Activated CD4-positive, alpha-beta T cell treated with anti-CD3 and anti-CD28 coated beads, Interleukin-2, amount 10 ng/mL, durations not matched to agents 24 days and 14 days (primary cell): ENCODE results near the gene INPP5E. TPM values are rescaled to one million over a fixed set of nuclear protein-coding genes. Genes with fewer than 3 reads are reported as not detected.

Source experiments
- DNase-seq: peaks from one replicate; pipeline ENCODE4 v3.0.0; 2022
- H3K27ac Mint-ChIP-seq: one replicate; pipeline ENCODE4 v1.8.0; 2022; ENCODE audit warnings: mild to moderate bottlenecking, mixed read lengths
- H3K27me3 Mint-ChIP-seq: one replicate; pipeline ENCODE4 v1.8.0; 2022; ENCODE audit warnings: mixed read lengths
- H3K36me3 Mint-ChIP-seq: one replicate; pipeline ENCODE4 v1.8.0; 2022; ENCODE audit warnings: low read depth, mild to moderate bottlenecking, mixed read lengths
- H3K4me1 Mint-ChIP-seq: one replicate; pipeline ENCODE4 v1.8.0; 2021; ENCODE audit warnings: mixed read lengths
- H3K4me3 Mint-ChIP-seq: one replicate; pipeline ENCODE4 v1.8.0; 2022; ENCODE audit warnings: mild to moderate bottlenecking, moderate library complexity, mixed read lengths
- H3K9me3 Mint-ChIP-seq: one replicate; pipeline ENCODE4 v1.8.0; 2021; ENCODE audit warnings: mixed read lengths
- intact Hi-C: fragments of 100-400 bp; cut with micrococcal nuclease; formaldehyde crosslinking; loops from one replicate; pipeline ENCODE4 v1.15.1; 2023
- total RNA-seq: library from RNA; stranded (reverse); gene quantifications from 2 replicates; pipeline ENCODE4 v1.2.3, GENCODE V29; 2022

The INPP5E gene
- total RNA-seq, 1 donor from 2014 or later: 20.6 TPM

DNA sequence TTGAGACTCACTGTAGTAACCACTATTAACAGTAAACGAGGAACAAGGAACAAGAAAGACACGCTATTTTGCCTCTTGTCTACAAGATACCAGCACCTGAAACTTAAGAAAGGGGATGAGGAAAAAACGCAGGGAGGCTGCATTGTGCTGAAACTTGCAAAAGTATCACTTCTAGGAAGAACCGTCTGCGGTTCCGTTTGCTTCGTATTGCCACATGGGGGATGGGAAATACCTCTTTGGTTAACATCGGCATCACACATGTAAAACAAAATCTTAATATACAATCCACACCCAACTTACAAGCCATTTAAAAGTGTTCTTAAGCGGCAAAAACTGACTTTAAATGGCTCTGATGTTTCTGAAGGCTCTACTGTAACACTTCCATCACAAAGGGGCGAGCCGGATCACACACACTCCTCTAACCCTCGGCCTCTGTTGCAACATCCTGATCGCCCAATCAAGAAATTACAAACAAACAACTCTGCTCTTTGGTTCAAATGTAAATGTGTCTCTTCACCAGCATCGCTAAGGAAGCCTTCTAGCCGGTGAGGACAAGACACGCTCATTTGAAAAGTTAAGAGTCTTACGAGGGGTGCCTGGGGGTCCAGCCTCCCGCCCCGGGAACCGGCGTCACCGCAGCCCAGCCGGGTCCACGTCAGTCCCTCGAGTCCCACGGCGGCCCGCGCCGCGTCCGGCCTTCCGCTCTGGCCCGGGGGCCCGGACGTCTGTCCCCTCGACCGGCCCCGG is 42.6 kb upstream of the INPP5E start:
- H3K27me3 Mint-ChIP-seq: peaks cover 2% of the 10 kb centered on the region
- H3K4me1 Mint-ChIP-seq: peaks cover 20% of the 10 kb centered on the region
- intact Hi-C loops: loop anchor here (2.0 to 5.0 kb wide), 3 partner anchors 80 to 970 kb away; partner anchors contain the start of genes QSOX2 and SNAPC4
- H3K27ac Mint-ChIP-seq: peak overlapping the region; percentile 82
- peaks cover 24% of the 10 kb centered on the region for H3K36me3 Mint-ChIP-seq
- no peaks in the 10 kb centered on the region for H3K9me3 Mint-ChIP-seq
- DNase-seq: peak; percentile 84
- H3K4me3 Mint-ChIP-seq: peak overlapping the region; percentile 94

DNA sequence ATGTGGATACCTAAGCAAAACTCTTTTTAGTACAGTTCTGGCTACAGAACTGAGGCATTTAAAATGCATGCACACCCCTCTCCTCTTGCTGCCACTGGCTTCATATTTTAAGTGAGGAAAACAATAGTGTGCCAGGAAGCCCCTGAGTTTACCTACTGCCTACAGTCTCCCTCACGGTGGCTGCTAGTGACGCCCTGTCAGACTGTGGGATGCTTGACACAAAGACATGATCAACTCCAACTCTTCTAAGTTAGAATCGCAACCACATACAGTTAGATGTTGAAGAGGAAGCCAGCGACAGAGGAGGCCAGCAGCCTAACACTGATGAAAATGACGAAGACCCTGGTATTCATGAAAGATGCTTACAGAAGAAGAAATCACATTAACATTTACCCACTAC is 41.9 kb upstream of the INPP5E start:
- Mint-ChIP-seq H3K36me3 (peaks cover 27% of the 10 kb centered on the region), H3K4me3 (peak overlapping the region; percentile 94), H3K27me3 (peaks cover 2% of the 10 kb centered on the region), H3K9me3 (no peaks in the 10 kb centered on the region), H3K4me1 (peaks cover 20% of the 10 kb centered on the region), H3K27ac (peak overlapping the region; percentile 82)
- peak; percentile 66 for DNase-seq
- intact Hi-C loops: loop anchor here (5.0 kb wide), 2 partner anchors 79 to 971 kb away; partner anchors contain the start of gene SNAPC4

DNA sequence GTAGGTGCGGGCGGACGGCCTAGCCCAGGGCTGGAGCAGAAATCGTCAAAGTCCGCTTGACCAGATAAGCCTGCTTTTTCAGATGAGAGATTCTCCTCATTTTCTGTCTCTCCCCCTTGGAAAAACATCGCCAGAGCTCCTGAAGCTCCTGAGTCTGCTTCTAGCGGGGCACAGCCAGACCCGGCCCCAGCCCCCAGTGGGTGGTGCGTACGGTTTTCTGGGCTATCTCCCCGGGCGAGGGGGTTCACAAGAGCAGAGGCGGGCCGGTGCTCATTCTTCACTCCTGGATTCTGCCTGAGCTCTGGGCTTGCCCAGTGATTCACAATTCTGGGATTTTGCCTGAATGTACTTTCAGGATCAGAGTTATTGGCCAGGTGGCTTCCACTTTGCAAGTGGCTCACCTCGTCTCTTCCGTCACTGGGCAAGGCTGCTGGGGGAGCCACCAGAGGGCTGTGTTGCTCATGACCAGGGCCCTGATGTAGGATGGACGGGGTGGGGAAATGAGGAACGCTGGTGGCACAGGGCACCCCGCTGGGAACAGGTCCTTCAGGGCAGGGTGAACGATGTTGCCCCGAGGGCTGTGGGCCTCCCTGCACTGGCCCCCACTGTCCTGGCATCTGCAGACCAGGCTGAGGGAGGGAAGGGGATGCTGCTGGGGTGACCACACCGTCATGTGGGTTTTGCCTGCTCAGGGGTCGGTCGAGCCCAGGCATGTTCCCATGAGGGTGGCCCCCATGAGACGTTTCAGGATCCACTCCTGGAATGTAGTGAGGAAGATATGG is 36.9 kb upstream of the INPP5E start:
- no peak for DNase-seq
- H3K36me3 Mint-ChIP-seq: peaks cover 42% of the 10 kb centered on the region
- no peaks in the 10 kb centered on the region for H3K9me3 Mint-ChIP-seq
- intact Hi-C loops: no loop called here
- no peak overlapping the region for H3K27ac Mint-ChIP-seq
- no peak overlapping the region for H3K4me3 Mint-ChIP-seq
- no peaks in the 10 kb centered on the region for H3K27me3 Mint-ChIP-seq
- H3K4me1 Mint-ChIP-seq: peaks cover 13% of the 10 kb centered on the region

DNA sequence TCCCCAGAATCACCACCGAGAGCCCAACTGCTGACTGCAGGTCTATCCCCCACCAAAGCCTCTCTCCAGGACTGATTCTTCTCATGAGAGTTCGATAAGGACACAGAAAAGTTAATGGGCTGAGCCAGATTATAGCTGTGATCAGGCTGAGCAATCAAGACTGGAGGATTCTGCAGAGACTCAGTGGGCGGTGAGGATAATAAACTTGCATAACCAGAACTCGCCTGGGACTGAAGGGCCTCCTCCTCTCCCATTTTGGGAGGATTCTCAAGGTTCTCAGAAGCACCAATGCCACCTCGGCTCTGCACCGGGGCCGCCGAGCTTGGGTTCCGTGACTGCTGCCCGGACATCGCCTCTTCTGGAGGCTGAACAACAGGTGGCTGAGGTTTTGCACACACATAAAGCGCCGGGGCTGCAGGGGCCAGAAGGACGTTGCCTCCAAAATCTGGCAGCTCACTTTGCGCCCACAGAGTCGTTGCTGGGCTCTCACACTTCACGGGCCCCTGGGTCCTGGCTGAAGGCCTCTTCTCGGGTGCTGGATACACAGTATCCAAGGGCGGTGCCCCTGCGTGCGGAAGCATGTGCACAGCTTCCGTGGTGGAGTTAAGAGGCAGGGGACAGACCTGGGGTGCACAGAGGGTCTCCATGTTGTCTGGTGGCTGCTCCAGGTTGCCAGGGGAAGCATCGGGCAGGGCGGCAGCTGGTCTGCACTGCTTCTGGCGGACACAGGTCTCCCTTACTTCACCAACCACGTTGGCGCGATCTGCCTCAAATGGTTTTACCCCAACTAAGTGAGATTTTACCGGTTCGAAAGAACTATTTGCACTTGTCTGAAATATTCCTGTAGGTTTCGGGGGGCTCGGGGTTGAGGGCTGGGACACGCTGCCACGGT is 35.6 kb upstream of the INPP5E start:
- no peak overlapping the region for H3K27ac Mint-ChIP-seq
- peaks cover 8% of the 10 kb centered on the region for H3K4me1 Mint-ChIP-seq
- no peak for DNase-seq
- H3K4me3 Mint-ChIP-seq: no peak overlapping the region
- peaks cover 45% of the 10 kb centered on the region for H3K36me3 Mint-ChIP-seq
- no peaks in the 10 kb centered on the region for H3K9me3 Mint-ChIP-seq
- intact Hi-C loops: no loop called here
- no peaks in the 10 kb centered on the region for H3K27me3 Mint-ChIP-seq

DNA sequence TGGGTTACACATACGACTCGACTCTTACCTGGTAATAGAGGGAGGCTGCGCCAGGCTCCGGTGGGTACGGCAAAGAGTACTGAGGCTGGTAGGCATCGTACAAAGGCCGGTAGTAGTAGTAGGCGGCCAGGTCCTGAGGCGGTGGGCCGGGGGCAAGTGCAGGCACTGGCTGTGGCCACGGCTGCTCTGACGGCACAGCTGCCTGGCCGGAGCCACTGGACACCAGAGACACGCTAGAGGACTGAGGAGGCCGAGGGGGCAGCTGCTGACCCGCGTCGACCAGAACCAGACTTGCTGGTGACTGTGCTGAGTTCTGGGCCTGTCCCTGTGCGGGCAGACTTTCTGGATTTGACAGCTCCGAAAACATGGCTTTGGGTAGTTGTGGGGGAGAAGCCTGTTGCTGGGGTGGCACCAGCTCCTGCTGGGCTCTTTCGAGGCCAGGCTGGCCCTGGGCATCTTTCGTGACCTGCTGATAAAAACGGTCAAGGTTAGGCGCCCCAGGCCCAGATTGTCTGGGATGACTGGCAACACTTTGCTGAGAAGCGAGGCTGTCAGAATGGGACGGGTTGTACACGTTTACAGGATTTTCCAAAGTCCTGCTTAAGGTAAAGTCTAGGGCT is 34.5 kb upstream of the INPP5E start:
- no peaks in the 10 kb centered on the region for H3K9me3 Mint-ChIP-seq
- no peak overlapping the region for H3K4me3 Mint-ChIP-seq
- no peak overlapping the region for H3K27ac Mint-ChIP-seq
- intact Hi-C loops: no loop called here
- DNase-seq: no peak
- peaks cover 5% of the 10 kb centered on the region for H3K4me1 Mint-ChIP-seq
- H3K36me3 Mint-ChIP-seq: peaks cover 49% of the 10 kb centered on the region
- H3K27me3 Mint-ChIP-seq: no peaks in the 10 kb centered on the region

DNA sequence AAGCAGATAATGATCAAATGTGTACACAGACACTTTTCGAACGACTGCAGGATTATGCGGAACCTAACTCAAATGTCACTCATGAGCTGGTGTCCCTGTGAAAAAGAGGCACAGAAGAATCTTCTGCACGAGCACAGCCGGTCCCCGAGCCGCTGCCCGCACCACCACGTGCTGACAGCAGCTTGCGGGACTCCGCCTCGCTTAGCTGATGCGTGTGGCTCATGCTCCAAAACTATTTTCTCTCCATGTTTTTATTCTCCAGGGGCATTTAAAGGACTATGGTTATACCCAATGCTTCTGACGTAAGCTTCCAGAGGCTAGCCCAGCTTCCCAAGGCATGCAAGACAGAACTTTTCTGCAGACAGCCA is 33.7 kb upstream of the INPP5E start:
- intact Hi-C loops: no loop called here
- H3K4me3 Mint-ChIP-seq: no peak overlapping the region
- no peaks in the 10 kb centered on the region for H3K9me3 Mint-ChIP-seq
- peaks cover 3% of the 10 kb centered on the region for H3K4me1 Mint-ChIP-seq
- DNase-seq: no peak
- H3K36me3 Mint-ChIP-seq: peaks cover 45% of the 10 kb centered on the region
- H3K27me3 Mint-ChIP-seq: no peaks in the 10 kb centered on the region
- H3K27ac Mint-ChIP-seq: no peak overlapping the region

DNA sequence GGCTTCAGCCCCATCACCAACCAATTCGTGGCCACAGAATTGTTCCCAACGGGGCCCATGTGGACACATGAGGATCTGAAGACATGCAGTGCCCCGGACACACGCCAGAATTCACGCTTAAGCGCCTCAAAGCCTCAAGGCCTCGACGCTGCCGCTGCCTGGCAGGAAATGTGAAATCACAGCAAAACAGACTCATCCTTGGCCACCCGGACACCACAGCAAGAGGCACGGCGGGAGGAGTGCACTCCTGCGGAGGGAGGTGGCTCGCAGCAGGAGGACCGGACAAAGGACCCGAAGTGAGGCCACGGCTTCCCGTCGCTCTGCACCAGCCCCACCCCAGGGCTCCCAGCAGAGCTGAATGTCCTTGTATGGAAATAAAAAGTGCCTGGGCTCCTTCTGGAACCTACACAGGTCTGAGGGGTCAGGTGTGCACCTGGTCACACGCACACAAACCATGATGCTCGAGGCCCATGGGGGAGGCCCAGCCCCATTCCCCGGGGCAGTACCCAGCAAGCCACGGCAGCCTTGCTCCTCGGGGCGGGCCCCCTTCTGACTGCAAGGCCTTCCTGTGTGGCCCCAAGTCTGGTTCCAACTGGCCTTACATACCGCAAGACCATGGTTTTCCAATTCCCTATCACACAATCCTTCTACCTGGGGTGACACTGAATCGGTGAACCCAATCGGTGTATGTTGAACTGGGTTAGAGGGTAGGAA is 33.2 kb upstream of the INPP5E start:
- intact Hi-C loops: no loop called here
- Mint-ChIP-seq H3K36me3 (peaks cover 45% of the 10 kb centered on the region), H3K27ac (no peak overlapping the region), H3K4me3 (no peak overlapping the region), H3K27me3 (no peaks in the 10 kb centered on the region), H3K9me3 (no peaks in the 10 kb centered on the region), H3K4me1 (peaks cover 3% of the 10 kb centered on the region)
- DNase-seq: no peak

DNA sequence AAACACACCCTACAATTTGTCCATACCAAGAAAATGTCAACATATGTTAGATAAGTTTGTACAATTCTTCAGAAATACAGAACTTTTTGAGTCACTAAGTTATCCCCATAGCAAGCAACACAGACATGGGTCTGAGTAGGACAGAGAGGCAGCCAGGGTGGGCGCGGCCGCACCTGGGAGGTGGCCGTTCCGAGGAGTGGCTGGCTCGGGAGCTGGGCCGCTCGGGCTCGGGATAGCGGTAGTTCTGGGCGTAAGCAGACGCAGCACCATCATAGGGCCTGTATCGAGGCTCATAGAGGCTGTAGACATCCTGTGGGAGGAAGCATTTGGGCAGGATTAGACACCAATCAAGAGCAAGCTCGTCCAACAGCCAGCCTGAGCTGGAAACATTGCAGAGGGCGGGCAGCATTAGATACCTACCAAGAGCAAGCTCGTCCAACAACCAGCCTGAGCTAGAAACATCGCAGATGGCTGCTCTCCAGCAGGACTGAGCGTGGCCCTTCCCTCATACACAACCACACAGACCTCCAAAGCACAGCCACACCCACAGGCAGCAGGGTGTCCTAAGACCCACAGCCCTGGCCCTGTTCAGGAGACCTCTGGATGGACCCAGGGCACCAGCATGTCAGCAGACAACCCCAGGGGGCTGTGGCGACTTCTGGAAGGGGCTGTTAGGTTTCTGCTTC is 32.3 kb upstream of the INPP5E start:
- no peak overlapping the region for H3K27ac Mint-ChIP-seq
- intact Hi-C loops: no loop called here
- no peak for DNase-seq
- H3K9me3 Mint-ChIP-seq: no peaks in the 10 kb centered on the region
- peaks cover 3% of the 10 kb centered on the region for H3K4me1 Mint-ChIP-seq
- H3K27me3 Mint-ChIP-seq: no peaks in the 10 kb centered on the region
- H3K4me3 Mint-ChIP-seq: no peak overlapping the region
- peaks cover 40% of the 10 kb centered on the region for H3K36me3 Mint-ChIP-seq

DNA sequence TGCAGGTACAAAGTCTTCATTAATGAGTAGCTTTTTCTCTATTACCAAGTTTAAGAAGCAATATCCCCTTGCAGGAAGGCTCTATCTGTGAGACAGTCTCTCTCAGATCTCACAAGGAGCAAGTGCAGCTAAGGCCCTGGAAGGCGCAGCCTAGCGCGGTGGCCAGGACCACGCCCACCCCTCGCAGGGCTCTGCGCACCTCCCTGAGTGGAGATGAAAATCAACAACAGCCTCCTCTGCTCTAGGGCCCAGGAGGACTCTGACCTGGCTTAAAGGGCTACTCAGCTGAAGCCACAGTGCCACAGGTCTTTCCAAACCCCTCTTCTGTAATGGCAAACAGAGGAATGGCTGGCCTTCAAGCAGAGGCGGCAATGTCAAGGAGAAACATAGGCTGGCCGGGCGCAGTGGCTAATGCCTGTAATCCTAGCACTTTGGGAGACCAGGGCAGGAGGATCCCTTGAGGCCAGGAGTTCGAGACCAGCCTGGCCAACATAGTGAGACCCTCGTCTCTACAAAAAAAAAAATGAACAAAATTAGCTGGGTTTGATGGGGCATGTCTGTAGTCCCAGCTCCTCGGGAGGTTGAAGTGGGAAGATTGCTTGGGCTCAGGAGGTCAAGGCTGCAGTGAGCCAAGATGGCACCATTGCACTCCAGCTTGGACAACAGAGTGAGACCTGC is 31.3 kb upstream of the INPP5E start:
- Mint-ChIP-seq H3K27ac (no peak overlapping the region), H3K27me3 (no peaks in the 10 kb centered on the region), H3K9me3 (no peaks in the 10 kb centered on the region), H3K36me3 (peaks cover 46% of the 10 kb centered on the region), H3K4me1 (peaks cover 3% of the 10 kb centered on the region), H3K4me3 (no peak overlapping the region)
- DNase-seq: no peak
- intact Hi-C loops: no loop called here

DNA sequence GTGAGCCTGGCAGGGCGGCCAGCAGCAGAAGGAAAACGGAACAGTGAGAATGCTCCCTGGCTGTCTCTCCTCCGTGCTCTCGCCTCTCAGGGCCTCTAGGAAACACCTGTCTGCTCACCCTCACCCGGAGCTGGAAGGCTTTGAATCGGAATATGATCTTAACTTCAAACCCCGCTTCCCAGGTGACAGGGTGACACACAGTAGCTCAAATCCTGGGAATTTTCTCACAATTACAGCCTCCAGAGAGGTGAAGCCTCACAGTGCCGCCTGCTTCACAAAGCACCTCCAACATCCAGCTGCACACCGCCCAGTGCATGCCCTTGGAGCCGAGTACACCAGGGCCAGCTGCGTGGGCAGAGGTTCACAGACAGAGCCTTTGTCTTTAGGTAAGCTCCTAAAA is 30.7 kb upstream of the INPP5E start:
- no peak overlapping the region for H3K27ac Mint-ChIP-seq
- peaks cover 3% of the 10 kb centered on the region for H3K4me1 Mint-ChIP-seq
- no peaks in the 10 kb centered on the region for H3K27me3 Mint-ChIP-seq
- H3K9me3 Mint-ChIP-seq: no peaks in the 10 kb centered on the region
- no peak overlapping the region for H3K4me3 Mint-ChIP-seq
- H3K36me3 Mint-ChIP-seq: peaks cover 44% of the 10 kb centered on the region
- intact Hi-C loops: no loop called here
- DNase-seq: no peak

DNA sequence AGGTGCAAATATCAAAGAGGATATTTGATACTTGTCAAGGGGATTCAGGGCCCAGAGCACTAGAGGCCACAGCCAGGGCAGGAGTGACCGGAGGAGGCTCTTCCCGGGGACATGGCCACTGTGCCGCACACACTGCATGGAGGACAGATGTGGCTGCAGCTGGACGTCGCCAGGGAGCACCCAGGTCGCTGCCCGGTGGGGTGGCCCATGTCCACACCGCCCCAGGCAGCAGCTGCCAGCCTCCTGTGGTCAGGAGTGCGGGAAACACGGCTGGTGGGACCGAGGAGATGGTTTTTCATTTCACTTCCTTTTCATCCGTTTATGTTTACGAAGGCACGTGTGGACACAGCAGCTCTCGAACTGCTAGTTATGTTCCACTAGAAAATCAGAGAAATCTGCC is 28.1 kb upstream of the INPP5E start:
- no peak overlapping the region for H3K27ac Mint-ChIP-seq
- H3K36me3 Mint-ChIP-seq: peaks cover 59% of the 10 kb centered on the region
- no peak for DNase-seq
- H3K4me3 Mint-ChIP-seq: no peak overlapping the region
- intact Hi-C loops: no loop called here
- no peaks in the 10 kb centered on the region for H3K27me3 Mint-ChIP-seq
- H3K4me1 Mint-ChIP-seq: no peaks in the 10 kb centered on the region
- no peaks in the 10 kb centered on the region for H3K9me3 Mint-ChIP-seq

DNA sequence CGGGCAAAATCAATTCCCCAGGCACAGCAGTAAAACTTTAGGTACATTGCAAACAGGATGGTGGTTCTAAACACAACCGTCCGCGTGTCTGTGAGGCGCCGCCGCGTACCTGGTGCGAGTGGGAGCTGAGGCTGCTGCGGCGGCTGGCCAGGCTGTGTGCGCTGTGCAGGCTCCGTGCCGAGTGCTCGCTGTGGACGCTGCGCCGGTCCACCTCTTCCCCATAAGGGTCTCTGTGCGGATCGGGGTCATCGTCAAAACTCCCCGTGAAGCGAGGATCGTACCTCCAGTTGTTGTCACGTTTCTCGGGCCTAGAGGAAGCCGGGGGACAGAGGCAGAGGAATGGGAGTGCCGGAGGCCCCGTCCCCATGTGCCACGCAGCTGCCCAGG is 26.5 kb upstream of the INPP5E start:
- no peak for DNase-seq
- Mint-ChIP-seq H3K9me3 (no peaks in the 10 kb centered on the region), H3K36me3 (peaks cover 64% of the 10 kb centered on the region), H3K4me1 (no peaks in the 10 kb centered on the region), H3K4me3 (no peak overlapping the region), H3K27me3 (no peaks in the 10 kb centered on the region), H3K27ac (no peak overlapping the region)
- intact Hi-C loops: no loop called here
